Lower lobe of right lung (tissue), 2 donors: ENCODE data around the gene TMSB10. TPM values are rescaled to one million over a fixed set of nuclear protein-coding genes. Genes with fewer than 3 reads are reported as not detected.

Experiments used
- ATAC-seq, 2 donors: fragments of 200-7000 bp; cut with Tn5 transposase; one replicate each; pipeline ENCODE4 v1.9.1; 2020 to 2022; ENCODE audit warnings: mild to moderate bottlenecking in 2 of 2, moderate library complexity in 2 of 2
- DNase-seq: peaks from one replicate; pipeline ENCODE4 v3.0.0-alpha.2; 2020
- H3K27ac ChIP-seq: fragments of 200-600 bp; one replicate; pipeline ENCODE4 v1.8.0; 2022
- H3K27me3 ChIP-seq: fragments of 200-600 bp; one replicate; pipeline ENCODE4 v1.8.0; 2022; ENCODE audit warnings: low read depth
- H3K36me3 ChIP-seq: fragments of 200-600 bp; one replicate; pipeline ENCODE4 v1.8.0; 2022; ENCODE audit warnings: mild to moderate bottlenecking
- H3K4me1 ChIP-seq: fragments of 200-600 bp; one replicate; pipeline ENCODE4 v1.8.0; 2022
- H3K4me3 ChIP-seq: fragments of 200-600 bp; one replicate; pipeline ENCODE4 v1.8.0; 2022; ENCODE audit warnings: mild to moderate bottlenecking
- H3K9me3 ChIP-seq: fragments of 200-600 bp; one replicate; pipeline ENCODE4 v1.8.0; 2022
- intact Hi-C: fragments of 100-400 bp; cut with DNase I; formaldehyde crosslinking; loops from one replicate; pipeline ENCODE4 v1.11.0; 2022
- total RNA-seq: library from RNA; stranded (reverse); fragmentation: NEBNext Ultra II Directional; extraction: Animal tissue kit (Norgen Biotek cat#: 25700); gene quantifications from one replicate; pipeline ENCODE4 v1.2.1, GENCODE V29; 2021
- TF ChIP-seq, protein P1 (sequence below): fragments of 200-600 bp; IDR thresholded peaks from one replicate; pipeline ENCODE4 v1.8.0; 2022; ENCODE audit warnings: antibody characterized with exemption, mild to moderate bottlenecking
- donor health status: DM: no; HTN: yes; CAD: no; lungs with severe emphysema.

Gene TMSB10
- total RNA-seq, 1 donor from 2014 or later, result 1,739 TPM

DNA sequence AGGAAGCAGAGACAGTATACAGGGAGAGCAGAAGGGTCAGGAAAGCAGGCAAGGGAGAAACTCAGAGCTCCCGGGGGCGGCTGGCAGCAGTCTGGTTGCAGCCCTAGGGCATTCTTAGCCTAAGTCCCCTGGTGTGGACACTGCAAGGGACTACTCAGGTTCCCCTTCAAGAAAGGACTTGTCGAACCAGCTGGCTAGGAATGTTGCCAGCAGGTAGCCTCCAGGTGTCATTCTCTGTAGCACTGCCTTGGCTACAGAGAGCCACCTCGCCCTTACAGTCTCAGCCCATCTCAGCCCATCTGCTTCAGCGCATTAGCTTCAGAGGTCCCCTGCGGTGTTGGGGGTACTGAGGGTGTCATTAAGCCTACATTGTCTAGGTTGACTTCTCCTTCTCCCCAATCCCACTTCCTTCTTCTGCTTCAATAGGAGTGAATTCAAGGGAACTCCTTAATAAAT, 11.3 kb upstream of the TMSB10 start:
- Histone ChIP-seq H3K27me3 (no peaks in the 10 kb centered on the region), H3K36me3 (no peaks in the 10 kb centered on the region), H3K9me3 (no peaks in the 10 kb centered on the region), H3K4me1 (peaks cover 38% of the 10 kb centered on the region), H3K27ac (peak overlapping the region; percentile 57), H3K4me3 (no peak overlapping the region)
- DNase-seq, result no peak
- TF ChIP-seq, protein P1, sequence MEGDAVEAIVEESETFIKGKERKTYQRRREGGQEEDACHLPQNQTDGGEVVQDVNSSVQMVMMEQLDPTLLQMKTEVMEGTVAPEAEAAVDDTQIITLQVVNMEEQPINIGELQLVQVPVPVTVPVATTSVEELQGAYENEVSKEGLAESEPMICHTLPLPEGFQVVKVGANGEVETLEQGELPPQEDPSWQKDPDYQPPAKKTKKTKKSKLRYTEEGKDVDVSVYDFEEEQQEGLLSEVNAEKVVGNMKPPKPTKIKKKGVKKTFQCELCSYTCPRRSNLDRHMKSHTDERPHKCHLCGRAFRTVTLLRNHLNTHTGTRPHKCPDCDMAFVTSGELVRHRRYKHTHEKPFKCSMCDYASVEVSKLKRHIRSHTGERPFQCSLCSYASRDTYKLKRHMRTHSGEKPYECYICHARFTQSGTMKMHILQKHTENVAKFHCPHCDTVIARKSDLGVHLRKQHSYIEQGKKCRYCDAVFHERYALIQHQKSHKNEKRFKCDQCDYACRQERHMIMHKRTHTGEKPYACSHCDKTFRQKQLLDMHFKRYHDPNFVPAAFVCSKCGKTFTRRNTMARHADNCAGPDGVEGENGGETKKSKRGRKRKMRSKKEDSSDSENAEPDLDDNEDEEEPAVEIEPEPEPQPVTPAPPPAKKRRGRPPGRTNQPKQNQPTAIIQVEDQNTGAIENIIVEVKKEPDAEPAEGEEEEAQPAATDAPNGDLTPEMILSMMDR, result no peak
- intact Hi-C loops, result no loop called here
- peak in 1 of 2 donors; percentile 16 for ATAC-seq

DNA sequence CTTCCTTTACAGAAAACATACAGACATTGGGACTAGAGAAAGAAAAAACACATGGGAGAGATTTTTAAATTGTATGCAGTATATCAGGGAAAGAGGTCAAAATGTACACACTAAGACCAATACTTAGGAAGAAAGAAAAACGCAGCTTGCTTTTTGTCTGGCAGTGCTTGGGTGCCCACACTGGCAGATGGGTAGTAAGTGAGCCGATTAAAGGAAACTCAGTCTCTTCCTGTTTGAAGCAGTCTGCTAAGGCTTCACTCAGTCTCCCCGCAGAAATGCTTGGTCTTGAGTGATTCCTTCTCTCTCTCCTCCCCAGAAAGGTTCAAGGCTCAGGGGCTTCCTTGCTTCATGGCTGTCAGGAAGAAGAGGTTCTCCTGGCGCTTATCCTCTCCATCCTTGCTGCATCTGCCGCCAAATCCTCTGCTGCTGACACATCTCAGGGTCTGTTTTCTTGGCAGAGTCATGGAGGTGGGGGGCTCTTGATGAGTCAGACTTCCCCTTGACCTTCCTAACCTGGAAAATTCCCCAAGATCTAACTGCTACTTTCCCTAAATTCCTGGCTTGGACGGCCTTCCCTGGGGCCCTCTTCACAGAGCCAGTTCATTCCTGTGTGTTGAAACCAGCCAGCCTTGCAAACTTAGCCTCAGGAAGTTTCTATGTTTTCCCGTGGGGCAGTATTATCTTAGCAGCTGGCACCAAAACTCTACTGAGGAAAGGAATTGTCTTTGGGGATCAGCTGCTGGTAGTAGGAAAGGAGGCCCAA, 10.5 kb upstream of the TMSB10 start:
- DNase-seq (no peak), ATAC-seq (no peak)
- TF ChIP-seq, protein P1, result no peak
- no peak overlapping the region for H3K4me3 ChIP-seq
- H3K9me3 ChIP-seq, result no peaks in the 10 kb centered on the region
- peak overlapping the region; percentile 57 for H3K27ac ChIP-seq
- peaks cover 39% of the 10 kb centered on the region for H3K4me1 ChIP-seq
- no peaks in the 10 kb centered on the region for H3K36me3 ChIP-seq
- no peaks in the 10 kb centered on the region for H3K27me3 ChIP-seq
- intact Hi-C loops, result no loop called here

DNA sequence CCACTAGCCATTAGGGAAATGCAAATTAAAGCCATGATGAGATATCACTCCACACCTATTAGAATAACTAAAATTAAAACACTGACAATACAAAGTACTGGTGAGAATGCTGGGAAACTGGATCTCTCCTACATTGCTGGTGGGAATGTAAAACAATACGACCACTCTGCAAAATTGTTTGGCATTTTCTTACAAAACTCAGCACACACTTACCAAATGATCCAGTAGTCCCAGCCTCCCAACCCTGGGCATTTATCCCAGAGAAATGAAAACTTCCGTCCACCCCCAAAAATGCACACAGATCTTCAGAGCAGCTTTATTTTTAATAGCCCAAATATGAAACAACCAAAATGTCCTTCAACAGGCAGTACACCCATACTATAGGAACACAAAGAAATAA, 8.9 kb upstream of the TMSB10 start:
- Histone ChIP-seq H3K27ac (no peak overlapping the region), H3K4me3 (no peak overlapping the region), H3K27me3 (no peaks in the 10 kb centered on the region), H3K4me1 (peaks cover 39% of the 10 kb centered on the region), H3K9me3 (no peaks in the 10 kb centered on the region), H3K36me3 (no peaks in the 10 kb centered on the region)
- intact Hi-C loops, result no loop called here
- TF ChIP-seq, protein P1, result no peak
- DNase-seq, result no peak
- no peak for ATAC-seq

DNA sequence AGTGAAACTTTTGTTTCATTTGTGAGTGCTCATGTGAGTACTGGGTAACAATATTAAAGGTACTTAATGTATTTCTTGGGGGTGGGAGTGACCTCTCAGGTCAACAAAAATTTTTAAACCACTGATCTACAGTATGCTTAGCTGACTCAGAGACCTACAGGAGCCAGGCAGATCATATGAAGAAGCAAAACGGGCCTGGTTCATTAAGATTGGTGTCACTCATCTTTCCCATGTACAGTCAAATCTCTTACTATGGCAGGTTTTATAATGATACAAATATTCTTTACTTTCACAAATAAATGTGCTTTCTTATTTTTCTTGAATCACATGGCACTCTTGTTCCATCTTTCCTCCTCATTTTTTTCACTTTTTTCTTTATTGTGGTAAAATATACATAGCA, 7.7 kb upstream of the TMSB10 start:
- DNase-seq (no peak), ATAC-seq (no peak)
- TF ChIP-seq, protein P1, result no peak
- Histone ChIP-seq H3K4me3 (no peak overlapping the region), H3K4me1 (peaks cover 39% of the 10 kb centered on the region), H3K9me3 (no peaks in the 10 kb centered on the region), H3K36me3 (no peaks in the 10 kb centered on the region), H3K27ac (peak overlapping the region; percentile 66), H3K27me3 (no peaks in the 10 kb centered on the region)
- intact Hi-C loops, result no loop called here

DNA sequence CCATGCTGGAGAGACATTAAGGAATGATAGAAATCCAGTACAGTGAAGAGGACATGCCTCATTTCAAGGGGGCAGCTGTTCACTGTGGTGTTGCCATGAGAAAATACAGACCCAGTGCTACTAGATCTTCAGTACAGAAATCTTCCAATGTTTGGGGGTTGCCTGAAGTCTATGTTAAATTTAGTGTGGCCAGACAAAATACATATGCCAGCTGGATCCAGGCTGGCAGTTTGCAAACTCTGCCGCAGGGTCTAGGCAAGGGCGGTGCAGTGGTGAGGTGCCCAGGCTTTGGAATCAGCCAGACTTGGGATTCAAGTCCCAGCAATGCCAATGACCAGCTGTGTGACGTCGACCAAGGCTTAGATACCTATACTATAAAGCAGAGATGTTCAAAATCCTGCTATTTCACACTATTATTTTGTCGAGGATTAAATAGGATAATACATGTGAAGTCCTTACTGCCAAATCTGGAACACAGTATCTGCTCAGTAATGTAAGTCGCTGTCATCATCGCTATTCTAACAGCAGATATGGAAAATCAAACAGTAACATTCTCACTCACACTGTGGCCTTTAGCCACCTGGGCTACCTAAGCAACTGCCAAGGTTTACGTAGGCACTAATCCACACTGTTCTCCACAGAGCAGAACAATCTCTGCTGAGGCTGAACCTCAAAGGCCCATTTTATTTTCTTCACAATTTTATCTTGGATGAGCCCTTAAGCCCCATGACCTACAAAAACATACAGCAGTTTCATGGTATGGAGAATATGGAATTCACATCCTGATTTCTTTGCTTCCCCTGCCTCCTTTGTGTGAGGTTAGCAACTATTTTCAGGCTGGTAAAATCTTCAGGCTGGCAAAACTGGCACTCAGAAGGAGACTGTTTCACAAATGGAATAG, 5.9 kb upstream of the TMSB10 start:
- no peaks in the 10 kb centered on the region for H3K27me3 ChIP-seq
- H3K4me3 ChIP-seq, result no peak overlapping the region
- no peak for ATAC-seq
- intact Hi-C loops, result no loop called here
- H3K27ac ChIP-seq, result peak overlapping the region; percentile 66
- no peaks in the 10 kb centered on the region for H3K9me3 ChIP-seq
- no peaks in the 10 kb centered on the region for H3K36me3 ChIP-seq
- DNase-seq, result no peak
- H3K4me1 ChIP-seq, result peaks cover 42% of the 10 kb centered on the region
- TF ChIP-seq, protein P1, result no peak
